GM23338 (cell line): ENCODE results near the gene PLPP6. TPM values are rescaled to one million over a fixed set of nuclear protein-coding genes. Genes with fewer than 3 reads are reported as not detected.
A peak's percentile ranks its signal among the peaks of the same experiment; 100 is the strongest.

ENCODE experiments used
- ATAC-seq: fragments of 200-7000 bp; cut with Tn5 transposase; 3 replicates; pipeline ENCODE4 v1.9.1; 2020
- DNase-seq: peaks from one replicate; pipeline ENCODE4 v3.0.0-alpha.2; 2015; ENCODE audit warnings: low spot score
- H2AFZ ChIP-seq: fragments of 200-600 bp; sonication (generic); 2 replicates; pipeline ENCODE4 v1.8.0; 2016; ENCODE audit warnings: antibody characterized with exemption, mild to moderate bottlenecking, moderate library complexity
- H3F3A ChIP-seq: fragments of 200-600 bp; sonication (generic); replicated peaks from 2 replicates; pipeline ENCODE4 v1.8.0; 2017; ENCODE audit warnings: antibody characterized with exemption, mixed run types, low read depth
- H3K27ac ChIP-seq: fragments of 200-600 bp; sonication (generic); 2 replicates; pipeline ENCODE4 v1.6.1; 2016; ENCODE audit warnings: low read depth
- H3K27me3 ChIP-seq: fragments of 200-600 bp; sonication (generic); 2 replicates; pipeline ENCODE4 v1.8.0; 2016; ENCODE audit warnings: mild to moderate bottlenecking, mixed run types, moderate library complexity; ENCODE audit not compliant: insufficient read depth
- H3K36me3 ChIP-seq: fragments of 200-600 bp; sonication (generic); 2 replicates; pipeline ENCODE4 v1.8.0; 2016; ENCODE audit warnings: mild to moderate bottlenecking; ENCODE audit not compliant: insufficient read depth
- H3K4me1 ChIP-seq: fragments of 200-600 bp; sonication (generic); 2 replicates; pipeline ENCODE4 v1.8.0; 2016; ENCODE audit warnings: mild to moderate bottlenecking, moderate library complexity; ENCODE audit not compliant: insufficient read depth
- H3K4me2 ChIP-seq: fragments of 200-600 bp; sonication (generic); 2 replicates; pipeline ENCODE4 v1.7.1; 2017; ENCODE audit warnings: mixed run types
- H3K4me3 ChIP-seq: fragments of 200-600 bp; sonication (generic); 2 replicates; pipeline ENCODE4 v1.6.1; 2016; ENCODE audit warnings: mixed run types
- H3K79me2 ChIP-seq: fragments of 200-600 bp; sonication (generic); replicated peaks from 2 replicates; pipeline ENCODE4 v1.8.0; 2017; ENCODE audit warnings: mild to moderate bottlenecking; ENCODE audit not compliant: insufficient read depth
- H3K9me2 ChIP-seq: fragments of 200-600 bp; sonication (generic); 2 replicates; pipeline ENCODE4 v1.8.0; 2017; ENCODE audit not compliant: insufficient read depth
- H4K20me1 ChIP-seq: fragments of 200-600 bp; sonication (generic); replicated peaks from 2 replicates; pipeline ENCODE4 v1.8.0; 2017; ENCODE audit warnings: mild to moderate bottlenecking; ENCODE audit not compliant: insufficient read depth
- H3K27ac Mint-ChIP-seq: 2 replicates; pipeline ENCODE4 v1.8.0; 2020; ENCODE audit warnings: inconsistent platforms, mild to moderate bottlenecking, moderate library complexity, mixed read lengths
- H3K27me3 Mint-ChIP-seq: 3 replicates; pipeline ENCODE4 v1.8.0; 2022; ENCODE audit warnings: low read depth, mild to moderate bottlenecking, moderate library complexity, mixed read lengths, inconsistent platforms; ENCODE audit not compliant: insufficient read depth, poor library complexity
- H3K36me3 Mint-ChIP-seq: 3 replicates; pipeline ENCODE4 v1.8.0; 2021; ENCODE audit warnings: low read depth, mild to moderate bottlenecking, inconsistent platforms, moderate library complexity, mixed read lengths
- H3K4me1 Mint-ChIP-seq: 3 replicates; pipeline ENCODE4 v1.8.0; 2020; ENCODE audit warnings: mild to moderate bottlenecking, inconsistent platforms, mixed read lengths
- H3K4me3 Mint-ChIP-seq: 3 replicates; pipeline ENCODE4 v1.8.0; 2021; ENCODE audit warnings: moderate library complexity, mild to moderate bottlenecking, inconsistent platforms, mixed read lengths
- H3K9me3 Mint-ChIP-seq: 3 replicates; pipeline ENCODE4 v1.8.0; 2020; ENCODE audit warnings: moderate library complexity, mild to moderate bottlenecking, inconsistent platforms, mixed read lengths
- CREB1 ChIP-seq: fragments of 250-450 bp; sonication (Bioruptor Pico); IDR thresholded peaks from 2 replicates; pipeline ENCODE4 v1.5.0; 2020; ENCODE audit warnings: low read depth, mild to moderate bottlenecking, moderate library complexity
- ETS1 ChIP-seq: IDR thresholded peaks from 2 replicates; pipeline ENCODE4 v1.6.1; 2016; ENCODE audit warnings: antibody characterized with exemption
- EZH2 ChIP-seq: fragments of 200-600 bp; sonication (generic); IDR thresholded peaks from one replicate; pipeline ENCODE4 v1.8.0; 2017; ENCODE audit warnings: antibody characterized with exemption, mild to moderate bottlenecking, low read depth; ENCODE audit not compliant: unreplicated experiment
- EZH2phosphoT487 ChIP-seq: fragments of 200-600 bp; sonication (generic); IDR thresholded peaks from one replicate; pipeline ENCODE4 v1.8.1; 2018; ENCODE audit warnings: antibody characterized with exemption; ENCODE audit not compliant: unreplicated experiment
- JUNB ChIP-seq: IDR thresholded peaks from one replicate; pipeline ENCODE4 v1.6.1; 2016; ENCODE audit warnings: antibody characterized with exemption; ENCODE audit not compliant: unreplicated experiment
- NANOG ChIP-seq: IDR thresholded peaks from 2 replicates; pipeline ENCODE4 v1.6.1; 2016; ENCODE audit warnings: antibody characterized with exemption, borderline replicate concordance
- POLR2AphosphoS5 ChIP-seq: IDR thresholded peaks from 2 replicates; pipeline ENCODE4 v1.6.1; 2016; ENCODE audit warnings: antibody characterized with exemption, low read depth
- STAT1 ChIP-seq: IDR thresholded peaks from one replicate; pipeline ENCODE4 v1.6.1; 2016; ENCODE audit warnings: antibody characterized with exemption; ENCODE audit not compliant: unreplicated experiment
- ZNF114 ChIP-seq: fragments of 250-450 bp; sonication (Bioruptor Pico); IDR thresholded peaks from 2 replicates; pipeline ENCODE4 v1.5.0; 2020; ENCODE audit warnings: mild to moderate bottlenecking, moderate library complexity
- ZNF331 ChIP-seq: fragments of 250-450 bp; sonication (Bioruptor Pico); IDR thresholded peaks from 2 replicates; pipeline ENCODE4 v1.5.0; 2020; ENCODE audit warnings: low read depth, mild to moderate bottlenecking, moderate library complexity
- ZNF462 ChIP-seq: fragments of 250-450 bp; sonication (Bioruptor Pico); IDR thresholded peaks from 2 replicates; pipeline ENCODE4 v1.5.0; 2020; ENCODE audit warnings: mild to moderate bottlenecking, moderate library complexity
- polyA plus RNA-seq: library from polyadenylated mRNA; unstranded; fragments of >200 nt; fragmentation: Nextera tagmentation; extraction: Ambion mirVana; gene quantifications from 2 replicates; pipeline ENCODE4 v1.2.1, GENCODE V29; 2016
- total RNA-seq: library from RNA; depleted of rRNA; stranded (reverse); fragments of >200 nt; shearing (Covaris generic); gene quantifications from 2 replicates; pipeline ENCODE4 v1.2.3, GENCODE V29; 2014
- TF ChIP-seq, protein P1 (sequence below): IDR thresholded peaks from one replicate; pipeline ENCODE4 v1.6.1; 2018; ENCODE audit warnings: antibody characterized with exemption; ENCODE audit not compliant: unreplicated experiment

PLPP6 gene
- total and polyA plus RNA-seq, 2 experiments from 2014 or later, result 6.3 to 13.2 TPM

DNA sequence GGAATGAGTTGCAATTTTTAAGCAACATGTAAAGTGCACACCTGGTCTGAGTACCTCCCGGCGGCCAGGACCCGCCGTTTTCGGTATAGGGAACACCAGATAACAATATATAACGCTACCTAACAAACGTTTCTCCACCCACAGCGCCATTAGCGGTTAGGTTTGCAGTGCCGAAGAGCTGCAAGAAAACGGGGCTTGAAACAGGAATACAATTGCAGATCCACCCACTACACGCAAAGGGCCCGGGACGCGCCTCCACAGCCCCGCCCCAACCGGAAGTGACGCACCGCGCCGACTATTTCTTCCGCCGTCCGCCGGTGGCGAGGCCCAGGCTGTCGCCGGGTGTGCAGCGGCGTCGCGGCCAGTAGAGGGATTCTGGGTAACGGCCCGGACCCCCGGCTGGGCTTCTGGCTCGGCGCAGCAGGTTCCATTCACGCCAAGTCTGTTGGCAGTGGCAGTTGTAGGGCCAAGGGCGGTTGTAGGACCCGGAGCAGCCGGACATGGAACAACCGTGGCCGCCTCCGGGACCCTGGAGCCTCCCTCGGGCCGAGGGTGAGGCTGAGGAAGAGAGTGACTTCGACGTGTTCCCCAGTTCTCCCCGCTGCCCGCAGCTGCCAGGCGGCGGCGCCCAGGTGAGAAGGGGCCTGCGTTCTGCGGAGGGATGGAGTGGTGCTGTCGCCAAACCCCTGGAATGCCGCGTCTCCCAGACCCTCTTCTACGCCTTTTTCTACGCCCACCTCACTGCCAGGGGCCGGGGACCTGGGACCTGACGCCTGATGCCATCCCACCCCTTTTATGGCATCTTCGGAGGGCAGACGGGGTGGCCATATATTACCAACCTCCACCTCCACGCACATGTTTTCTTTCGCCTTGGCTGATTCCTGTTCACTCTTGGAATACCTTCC lies 17.4 kb downstream of the PLPP6 start, which contains the start of gene CDC37L1 (continued):
- TF ChIP-seq, protein P1, sequence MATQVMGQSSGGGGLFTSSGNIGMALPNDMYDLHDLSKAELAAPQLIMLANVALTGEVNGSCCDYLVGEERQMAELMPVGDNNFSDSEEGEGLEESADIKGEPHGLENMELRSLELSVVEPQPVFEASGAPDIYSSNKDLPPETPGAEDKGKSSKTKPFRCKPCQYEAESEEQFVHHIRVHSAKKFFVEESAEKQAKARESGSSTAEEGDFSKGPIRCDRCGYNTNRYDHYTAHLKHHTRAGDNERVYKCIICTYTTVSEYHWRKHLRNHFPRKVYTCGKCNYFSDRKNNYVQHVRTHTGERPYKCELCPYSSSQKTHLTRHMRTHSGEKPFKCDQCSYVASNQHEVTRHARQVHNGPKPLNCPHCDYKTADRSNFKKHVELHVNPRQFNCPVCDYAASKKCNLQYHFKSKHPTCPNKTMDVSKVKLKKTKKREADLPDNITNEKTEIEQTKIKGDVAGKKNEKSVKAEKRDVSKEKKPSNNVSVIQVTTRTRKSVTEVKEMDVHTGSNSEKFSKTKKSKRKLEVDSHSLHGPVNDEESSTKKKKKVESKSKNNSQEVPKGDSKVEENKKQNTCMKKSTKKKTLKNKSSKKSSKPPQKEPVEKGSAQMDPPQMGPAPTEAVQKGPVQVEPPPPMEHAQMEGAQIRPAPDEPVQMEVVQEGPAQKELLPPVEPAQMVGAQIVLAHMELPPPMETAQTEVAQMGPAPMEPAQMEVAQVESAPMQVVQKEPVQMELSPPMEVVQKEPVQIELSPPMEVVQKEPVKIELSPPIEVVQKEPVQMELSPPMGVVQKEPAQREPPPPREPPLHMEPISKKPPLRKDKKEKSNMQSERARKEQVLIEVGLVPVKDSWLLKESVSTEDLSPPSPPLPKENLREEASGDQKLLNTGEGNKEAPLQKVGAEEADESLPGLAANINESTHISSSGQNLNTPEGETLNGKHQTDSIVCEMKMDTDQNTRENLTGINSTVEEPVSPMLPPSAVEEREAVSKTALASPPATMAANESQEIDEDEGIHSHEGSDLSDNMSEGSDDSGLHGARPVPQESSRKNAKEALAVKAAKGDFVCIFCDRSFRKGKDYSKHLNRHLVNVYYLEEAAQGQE, result no peak
- TF ChIP-seq CREB1 (CRISPR knock-in tag) (peak; percentile 94), POLR2AphosphoS5 (peak; percentile 88), NANOG (0 out of 2 replicates have a peak, but pooled peaks have one; percentile 20), STAT1 (no peak), JUNB (no peak), ZNF114 (CRISPR knock-in tag) (no peak), ETS1 (peak; percentile 69; the same call in 1 of the 2 replicates)

DNA sequence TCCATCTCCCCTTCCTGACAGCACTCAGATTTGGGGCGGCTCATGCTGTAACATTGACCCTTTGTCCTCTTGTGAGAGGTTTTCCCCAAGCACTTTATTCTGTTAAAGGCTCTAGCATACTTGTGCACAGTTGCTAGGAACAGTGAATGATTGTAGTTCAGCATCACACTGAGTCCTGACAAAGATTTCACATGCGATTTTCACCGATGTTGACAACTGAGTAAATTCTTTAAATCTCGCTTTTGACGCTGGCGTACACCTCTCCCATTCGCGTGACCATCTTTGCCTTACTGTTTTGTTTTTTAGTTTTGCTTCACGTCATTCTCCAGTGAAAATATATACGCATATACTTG lies 18.1 kb downstream of the PLPP6 start:
- H3K36me3 ChIP-seq, result no peaks in the 10 kb centered on the region; the same call in 1 of the 2 replicates
- peak overlapping the region; percentile 73; the same call in 1 of the 2 replicates for H2AFZ ChIP-seq
- H3K36me3 Mint-ChIP-seq, result peaks cover 6% of the 10 kb centered on the region; the same call in 2 of the 3 replicates
- peaks cover 3% of the 10 kb centered on the region for H3K27me3 Mint-ChIP-seq
- no peaks in the 10 kb centered on the region for H3K27me3 ChIP-seq
- no peaks in the 10 kb centered on the region for H3K9me2 ChIP-seq
- ATAC-seq (no peak), DNase-seq (no peak)
- no peak overlapping the region for H3K27ac Mint-ChIP-seq
- H3K27ac ChIP-seq, result peak overlapping the region; percentile 87
- peaks cover 7% of the 10 kb centered on the region for H3F3A ChIP-seq
- no peaks in the 10 kb centered on the region for H3K9me3 Mint-ChIP-seq
- H3K4me3 ChIP-seq, result peak overlapping the region; percentile 94
- peaks cover 45% of the 10 kb centered on the region for H3K79me2 ChIP-seq
- peak overlapping the region; percentile 93 for H3K4me2 ChIP-seq
- no peaks in the 10 kb centered on the region for H4K20me1 ChIP-seq
- H3K4me3 Mint-ChIP-seq, result no peak overlapping the region
- H3K4me1 Mint-ChIP-seq, result no peaks in the 10 kb centered on the region; the same call in 2 of the 3 replicates
- H3K4me1 ChIP-seq, result peaks cover 24% of the 10 kb centered on the region
- no peak for TF ChIP-seq NANOG
- no peak for TF ChIP-seq JUNB
- no peak for TF ChIP-seq ZNF462
- TF ChIP-seq EZH2, result no peak
- no peak for TF ChIP-seq STAT1
- TF ChIP-seq EZH2phosphoT487, result no peak
- TF ChIP-seq ZNF331 (CRISPR knock-in tag), result no peak
